Upper lobe of left lung (tissue), 6 donors: ENCODE data around the gene GJB6. TPM values are rescaled to one million over a fixed set of nuclear protein-coding genes. Genes with fewer than 3 reads are reported as not detected.

Experiments
- ATAC-seq, 2 donors: fragments of 200-7000 bp; cut with Tn5 transposase; one replicate each; pipeline ENCODE4 v1.9.1; 2022; ENCODE audit warnings: mild to moderate bottlenecking in 2 of 2, moderate library complexity in 2 of 2; ENCODE audit not compliant: low FRiP score in 2 of 2
- DNase-seq, 2 donors: peaks; one replicate each; pipeline ENCODE4 v3.0.0-alpha.2; 2019 to 2020
- H3K27ac ChIP-seq, 4 donors: fragments of 200-600 bp; sonication (generic); one replicate each; pipeline ENCODE4 v1.5.1; 2016 to 2019
- H3K27me3 ChIP-seq, 4 donors: fragments of 200-600 bp; sonication (generic); one replicate each; pipeline ENCODE4 v1.5.1; 2017 to 2019
- H3K36me3 ChIP-seq, 4 donors: fragments of 200-600 bp; sonication (generic); one replicate each; pipeline ENCODE4 v1.5.1; 2016 to 2019
- H3K4me1 ChIP-seq, 4 donors: fragments of 200-600 bp; sonication (generic); one replicate each; pipeline ENCODE4 v1.5.1; 2018 to 2019
- H3K4me3 ChIP-seq, 4 donors: fragments of 200-600 bp; sonication (generic); one replicate each; pipeline ENCODE4 v1.5.1; 2017 to 2019; ENCODE audit warnings: mild to moderate bottlenecking in 2 of 4, moderate library complexity in 1 of 4
- H3K9me3 ChIP-seq, 4 donors: fragments of 200-600 bp; sonication (generic); one replicate each; pipeline ENCODE4 v1.5.1; 2018 to 2019
- CTCF ChIP-seq, 6 experiments: fragments of 450-650 bp in 4 of 6; fragments of 200-600 bp in 2 of 6; sonication (generic) in 2 of 6; IDR thresholded peaks; one replicate each; pipeline ENCODE4 v1.5.1; 2016 to 2019; ENCODE audit warnings: antibody characterized with exemption in 6 of 6
- EP300 ChIP-seq, 4 donors: sonication (generic); formaldehyde crosslinking; IDR thresholded peaks; one replicate each; pipeline ENCODE4 v1.5.1; 2017; ENCODE audit warnings: antibody characterized with exemption in 4 of 4, control low read depth in 2 of 4
- POLR2A ChIP-seq, 4 donors: fragments of 450-650 bp; IDR thresholded peaks; one replicate each; pipeline ENCODE4 v1.5.1; 2016 to 2017; ENCODE audit warnings: antibody characterized with exemption in 4 of 4, mild to moderate bottlenecking in 2 of 4
- POLR2AphosphoS5 ChIP-seq, 2 donors: sonication (generic); formaldehyde crosslinking; IDR thresholded peaks; one replicate each; pipeline ENCODE4 v1.5.1; 2017; ENCODE audit warnings: antibody characterized with exemption in 2 of 2
- WGBS, 2 donors: methylation state at CpG; one replicate each; pipeline ENCODE4 v1.1.5; 2017 to 2018; 5-methylcytosine and 5-hydroxymethylcytosine counted together
- total RNA-seq, 6 donors: library from RNA; depleted of rRNA in 4 of 6; stranded (reverse); fragments of >200 nt in 4 of 6; gene quantifications; one replicate each; pipeline versions ENCODE4 v1.1.0 to v1.2.1, GENCODE V29; 2016 to 2021
- donor health status: DM: no; HTN: no; CAD: no; lungs with moderate emphysema.
- donor health status: DM: no; HTN: yes; CAD: no; lungs with severe emphysema.

Gene GJB6
- total RNA-seq, 6 donors from 2014 or later = not detected

DNA sequence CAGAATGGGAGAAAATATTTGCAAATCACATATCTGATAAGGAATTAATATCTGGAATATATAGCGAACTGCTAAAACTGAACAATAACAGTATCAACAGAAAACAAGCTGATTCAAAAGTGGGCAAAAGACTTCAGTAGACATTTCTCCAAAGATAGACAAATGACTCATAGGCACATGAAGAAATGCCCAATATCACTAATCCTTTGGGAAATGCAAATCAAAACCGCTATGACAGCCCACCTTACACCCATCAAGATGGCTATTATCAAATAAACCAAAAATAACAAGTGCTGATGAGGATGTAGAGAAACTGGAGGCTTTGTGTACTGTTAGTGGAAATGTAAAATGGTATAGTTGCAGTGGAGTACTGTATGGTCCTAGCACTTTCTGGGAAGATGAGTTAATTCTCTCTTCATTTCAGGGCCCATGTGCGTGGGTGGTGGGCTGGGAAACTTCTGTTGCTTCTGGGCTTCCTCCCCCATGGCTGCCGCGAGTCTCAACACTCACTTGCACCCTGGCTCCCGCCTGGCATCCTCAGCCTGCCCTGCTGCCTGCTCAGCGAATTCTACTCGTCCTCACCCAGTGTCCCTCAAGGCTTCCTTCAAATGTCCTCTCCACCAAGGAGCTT, 58.9 kb downstream of the GJB6 start:
- DNase-seq = peak in 1 of 2 donors; percentile 18
- H3K36me3 ChIP-seq = no peaks in the 10 kb centered on the region
- H3K27me3 ChIP-seq = peaks cover 0 to 11% (median 2%) of the 10 kb centered on the region in 4 donors
- no peak overlapping the region for H3K4me3 ChIP-seq
- peaks cover 4 to 17% (median 14%) of the 10 kb centered on the region in 4 donors for H3K4me1 ChIP-seq
- H3K27ac ChIP-seq = no peak overlapping the region
- 82 to 94% methylated on average over 8 of the region's 8 CpGs for WGBS, 2 donors
- TF ChIP-seq POLR2A (IDR thresholded peaks at IDR 0.05) (no peak), EP300 (IDR thresholded peaks at IDR 0.05) (no peak), CTCF (IDR thresholded peaks at IDR 0.05) (no peak), POLR2AphosphoS5 (IDR thresholded peaks at IDR 0.05) (no peak)
- no peaks in the 10 kb centered on the region for H3K9me3 ChIP-seq
- ATAC-seq = no peak

Other genes with a start within 250 kb of the GJB6 start
- under 1 TPM in 2 of 6 donors, not detected in 4; 0.07 to 0.10 TPM for gene GJA3, start 71.3 kb downstream of the GJB6 start, total RNA-seq
- 1 to 10 TPM in 2 of 6 donors, under 1 TPM in 3, not detected in 1; 0.31 to 1.5 (median 0.76) TPM for gene GJB2, start 39.4 kb downstream of the GJB6 start, total RNA-seq